ENCODE results near the gene GALNT12. TPM values are rescaled to one million over a fixed set of nuclear protein-coding genes. Genes with fewer than 3 reads are reported as not detected.

GALNT12 gene
- total RNA-seq, 1 experiment from 2014 or later: 31.2 TPM

DNA sequence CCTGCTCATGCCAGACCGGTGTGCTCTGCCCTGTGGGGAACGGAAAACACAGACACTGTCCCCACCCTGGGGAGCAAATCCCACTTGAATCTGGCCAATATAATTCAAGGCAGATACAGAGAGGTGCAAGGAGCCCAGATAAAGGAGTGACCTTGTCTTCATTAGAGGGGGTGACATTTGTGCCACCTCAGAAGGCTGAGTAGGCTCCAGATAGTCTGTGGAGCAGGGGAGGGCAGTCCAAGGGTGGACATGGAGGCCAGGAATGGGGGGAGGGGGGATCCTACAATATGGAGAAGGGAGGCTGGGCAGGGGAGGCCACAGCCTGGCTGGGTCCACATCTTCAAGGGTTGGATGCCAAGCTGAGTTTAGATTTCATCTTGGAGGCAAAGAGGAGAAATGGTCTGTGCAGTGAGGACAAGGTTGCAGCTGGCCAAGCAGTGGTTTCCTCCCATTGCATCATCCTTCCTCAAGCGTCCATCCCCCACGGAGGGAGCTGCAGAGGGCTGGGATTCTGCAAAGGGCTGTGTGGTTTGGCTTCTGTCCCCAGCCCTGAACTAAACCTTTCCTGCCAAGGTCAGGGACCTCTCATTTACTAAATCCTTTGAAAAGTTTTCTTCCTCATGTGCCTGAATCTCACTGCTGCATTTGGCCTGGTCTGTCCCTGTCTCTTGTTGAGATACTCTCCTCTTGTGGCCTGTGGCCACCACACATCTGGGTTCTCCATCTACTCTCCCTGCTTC lies 60.1 kb downstream of the GALNT12 start (continued):
- TF ChIP-seq, protein P1, sequence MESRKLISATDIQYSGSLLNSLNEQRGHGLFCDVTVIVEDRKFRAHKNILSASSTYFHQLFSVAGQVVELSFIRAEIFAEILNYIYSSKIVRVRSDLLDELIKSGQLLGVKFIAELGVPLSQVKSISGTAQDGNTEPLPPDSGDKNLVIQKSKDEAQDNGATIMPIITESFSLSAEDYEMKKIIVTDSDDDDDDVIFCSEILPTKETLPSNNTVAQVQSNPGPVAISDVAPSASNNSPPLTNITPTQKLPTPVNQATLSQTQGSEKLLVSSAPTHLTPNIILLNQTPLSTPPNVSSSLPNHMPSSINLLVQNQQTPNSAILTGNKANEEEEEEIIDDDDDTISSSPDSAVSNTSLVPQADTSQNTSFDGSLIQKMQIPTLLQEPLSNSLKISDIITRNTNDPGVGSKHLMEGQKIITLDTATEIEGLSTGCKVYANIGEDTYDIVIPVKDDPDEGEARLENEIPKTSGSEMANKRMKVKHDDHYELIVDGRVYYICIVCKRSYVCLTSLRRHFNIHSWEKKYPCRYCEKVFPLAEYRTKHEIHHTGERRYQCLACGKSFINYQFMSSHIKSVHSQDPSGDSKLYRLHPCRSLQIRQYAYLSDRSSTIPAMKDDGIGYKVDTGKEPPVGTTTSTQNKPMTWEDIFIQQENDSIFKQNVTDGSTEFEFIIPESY (IDR thresholded peaks at IDR 0.05; ENCODE audit: extremely low read depth, insufficient replicate concordance, low read length): no peak
- TF ChIP-seq, protein P2, sequence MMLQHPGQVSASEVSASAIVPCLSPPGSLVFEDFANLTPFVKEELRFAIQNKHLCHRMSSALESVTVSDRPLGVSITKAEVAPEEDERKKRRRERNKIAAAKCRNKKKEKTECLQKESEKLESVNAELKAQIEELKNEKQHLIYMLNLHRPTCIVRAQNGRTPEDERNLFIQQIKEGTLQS (IDR thresholded peaks at IDR 0.05): 0 out of 2 replicates have a peak, but pooled peaks have one; percentile 53
- TF ChIP-seq POLR2A (IDR thresholded peaks at IDR 0.05; ENCODE audit: borderline replicate concordance, extremely low read depth, insufficient read depth, insufficient read length): no peak
- TF ChIP-seq RAD21 (IDR thresholded peaks at IDR 0.05; ENCODE audit: low read depth): no peak
- TF ChIP-seq REST (IDR thresholded peaks at IDR 0.05; ENCODE audit: low read depth): no peak

DNA sequence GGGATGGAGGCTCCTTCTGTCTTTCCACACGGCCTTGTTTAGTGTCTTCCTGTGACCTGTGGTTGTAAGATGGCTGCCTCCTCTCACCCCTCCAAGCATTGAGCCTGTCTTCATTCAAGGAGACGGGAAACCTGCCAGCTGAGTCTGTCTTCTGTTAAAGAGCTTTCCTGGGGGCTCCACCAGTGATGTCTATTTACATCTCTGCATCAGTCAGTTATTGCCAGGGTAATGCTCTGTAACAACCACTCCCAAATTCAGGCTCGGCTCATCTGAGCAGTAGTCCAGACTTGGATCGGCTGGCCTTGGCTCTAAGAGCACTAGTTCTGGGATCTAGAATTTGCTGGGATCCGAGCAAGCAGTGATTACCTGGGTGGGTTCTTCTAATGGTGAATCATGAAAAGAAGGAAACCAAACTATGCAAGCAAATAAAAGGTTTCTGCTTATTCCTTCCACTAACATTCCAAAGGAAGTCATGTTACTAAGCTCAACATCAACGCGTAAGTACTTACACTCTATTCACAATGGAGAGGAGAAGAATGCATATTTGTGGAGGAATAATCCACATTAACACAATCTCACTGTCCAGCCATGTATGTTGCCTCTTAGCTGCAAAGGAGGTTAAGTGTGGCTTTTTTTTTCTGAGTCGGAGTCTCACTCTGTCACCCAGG lies 61.7 kb downstream of the GALNT12 start:
- Histone ChIP-seq H3K27ac (ENCODE audit: low read depth, low read length) (no peak overlapping the region), H2AFZ (ENCODE audit: low read depth, low read length, poor library complexity, severe bottlenecking) (no peak overlapping the region), H3K9ac (ENCODE audit: low read length) (no peak overlapping the region), H3K4me1 (ENCODE audit: control insufficient read depth in 1 of 2, insufficient read depth in 2 of 2, low read length in 2 of 2) (no peaks in the 10 kb centered on the region), H3K9me3 (ENCODE audit: control insufficient read depth in 1 of 2, insufficient read depth in 1 of 2, low read depth in 1 of 2, low read length in 2 of 2) (no peaks in the 10 kb centered on the region), H3K79me2 (ENCODE audit: insufficient read depth, low read length) (no peaks in the 10 kb centered on the region), H3K27me3 (ENCODE audit: insufficient read depth, low read length) (no peaks in the 10 kb centered on the region), H3K9me2 (ENCODE audit: insufficient read depth) (no peaks in the 10 kb centered on the region; the same call in 1 of the 2 replicates), H3K4me2 (ENCODE audit: low read length) (no peak overlapping the region), H3K4me3 (replicated peaks in 1 of 2; ENCODE audit: low read depth in 1 of 2, low read length in 2 of 2) (no peak overlapping the region), H3K36me3 (ENCODE audit: control insufficient read depth in 1 of 2, insufficient read depth in 2 of 2, low read length in 2 of 2) (no peaks in the 10 kb centered on the region), H4K20me1 (ENCODE audit: insufficient read depth) (no peaks in the 10 kb centered on the region)
- ChIA-PET POLR2A (no interaction called here), CTCF (no interaction called here), RAD21 (ENCODE audit: low non-redundant PET in 1 of 2, low total read pairs in 2 of 2, uncharacterized antibody in 2 of 2, unreplicated experiment in 2 of 2) (no interaction called here)
- DNase-seq (ENCODE audit: low read depth, low spot score): no peak
- ATAC-seq: no peak
- intact Hi-C loops (cut with micrococcal nuclease): no loop called here
- no TSS peak for BruUV-seq (replicated peaks)
- TF ChIP-seq, protein P3, sequence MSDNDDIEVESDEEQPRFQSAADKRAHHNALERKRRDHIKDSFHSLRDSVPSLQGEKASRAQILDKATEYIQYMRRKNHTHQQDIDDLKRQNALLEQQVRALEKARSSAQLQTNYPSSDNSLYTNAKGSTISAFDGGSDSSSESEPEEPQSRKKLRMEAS (IDR thresholded peaks at IDR 0.05): no peak
- no peak for TF ChIP-seq SIN3A (IDR thresholded peaks at IDR 0.05; ENCODE audit: low read depth)
- no peak for TF ChIP-seq POLR2A (IDR thresholded peaks at IDR 0.05; ENCODE audit: borderline replicate concordance, extremely low read depth, insufficient read depth, insufficient read length)
- no peak for TF ChIP-seq EZH2 (IDR thresholded peaks at IDR 0.05)
- TF ChIP-seq, protein P2 (IDR thresholded peaks at IDR 0.05): no peak
- no peak for TF ChIP-seq POLR2AphosphoS5 (IDR thresholded peaks at IDR 0.05; ENCODE audit: low read depth, low read length)
- TF ChIP-seq ZFX (IDR thresholded peaks at IDR 0.05): no peak
- no peak for TF ChIP-seq YY1 (IDR thresholded peaks at IDR 0.05; ENCODE audit: extremely low read depth, insufficient replicate concordance, low read depth, low read length)
- TF ChIP-seq TCF7L2 (IDR thresholded peaks at IDR 0.05; ENCODE audit: borderline replicate concordance, extremely low read depth, insufficient read depth, insufficient read length): no peak
- TF ChIP-seq, protein P4, sequence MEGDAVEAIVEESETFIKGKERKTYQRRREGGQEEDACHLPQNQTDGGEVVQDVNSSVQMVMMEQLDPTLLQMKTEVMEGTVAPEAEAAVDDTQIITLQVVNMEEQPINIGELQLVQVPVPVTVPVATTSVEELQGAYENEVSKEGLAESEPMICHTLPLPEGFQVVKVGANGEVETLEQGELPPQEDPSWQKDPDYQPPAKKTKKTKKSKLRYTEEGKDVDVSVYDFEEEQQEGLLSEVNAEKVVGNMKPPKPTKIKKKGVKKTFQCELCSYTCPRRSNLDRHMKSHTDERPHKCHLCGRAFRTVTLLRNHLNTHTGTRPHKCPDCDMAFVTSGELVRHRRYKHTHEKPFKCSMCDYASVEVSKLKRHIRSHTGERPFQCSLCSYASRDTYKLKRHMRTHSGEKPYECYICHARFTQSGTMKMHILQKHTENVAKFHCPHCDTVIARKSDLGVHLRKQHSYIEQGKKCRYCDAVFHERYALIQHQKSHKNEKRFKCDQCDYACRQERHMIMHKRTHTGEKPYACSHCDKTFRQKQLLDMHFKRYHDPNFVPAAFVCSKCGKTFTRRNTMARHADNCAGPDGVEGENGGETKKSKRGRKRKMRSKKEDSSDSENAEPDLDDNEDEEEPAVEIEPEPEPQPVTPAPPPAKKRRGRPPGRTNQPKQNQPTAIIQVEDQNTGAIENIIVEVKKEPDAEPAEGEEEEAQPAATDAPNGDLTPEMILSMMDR (IDR thresholded peaks at IDR 0.05 in 2 of 3, conservative IDR thresholded peaks at IDR 0.05 in 1 of 3; ENCODE audit: borderline replicate concordance in 1 of 3, insufficient read depth in 1 of 3, low read depth in 2 of 3, low read length in 2 of 3): no peak
- no peak for TF ChIP-seq CBX3 (IDR thresholded peaks at IDR 0.05; ENCODE audit: low read depth)
